Measurements from ENCODE around the gene USP17L11. TPM values are rescaled to one million over a fixed set of nuclear protein-coding genes. Genes with fewer than 3 reads are reported as not detected.

Gene USP17L11
- total RNA-seq, 2 donors from 2014 or later: not detected

Other genes starting within 250 kb of the USP17L11 start
- gene FAM90A26, start 45.0 kb upstream of the USP17L11 start, total RNA-seq: not detected
- gene USP17L10, start 4.7 kb upstream of the USP17L11 start, total RNA-seq: not detected
- gene USP17L12, start 4.7 kb downstream of the USP17L11 start, total RNA-seq: not detected
- not detected for gene USP17L13, start 9.5 kb downstream of the USP17L11 start, total RNA-seq
- not detected for gene USP17L15, start 19.0 kb downstream of the USP17L11 start, total RNA-seq
- not detected for gene USP17L17, start 28.5 kb downstream of the USP17L11 start, total RNA-seq
- not detected for gene USP17L18, start 33.2 kb downstream of the USP17L11 start, total RNA-seq
- not detected for gene USP17L19, start 38.0 kb downstream of the USP17L11 start, total RNA-seq
- not detected for gene USP17L20, start 42.7 kb downstream of the USP17L11 start, total RNA-seq
- gene USP17L21, start 47.5 kb downstream of the USP17L11 start, total RNA-seq: not detected
- gene USP17L22, start 52.2 kb downstream of the USP17L11 start, total RNA-seq: not detected
- gene USP17L24, start 109.8 kb downstream of the USP17L11 start, total RNA-seq: not detected
- not detected for gene USP17L25, start 114.5 kb downstream of the USP17L11 start, total RNA-seq
- not detected for gene USP17L26, start 119.3 kb downstream of the USP17L11 start, total RNA-seq
- gene USP17L5, start 124.0 kb downstream of the USP17L11 start, total RNA-seq: not detected
- gene USP17L27, start 128.7 kb downstream of the USP17L11 start, total RNA-seq: not detected
- gene USP17L28, start 133.5 kb downstream of the USP17L11 start, total RNA-seq: not detected
- not detected for gene USP17L29, start 138.2 kb downstream of the USP17L11 start, total RNA-seq
- gene USP17L30, start 147.7 kb downstream of the USP17L11 start, total RNA-seq: not detected
- not detected for gene DEFB131A, start 229.0 kb downstream of the USP17L11 start, total RNA-seq